Kidney tubule cell (primary cell): ENCODE results near the gene MGAT4C.
"Not testable (repeated sequence)": the region's sequence is repeated elsewhere in the genome, so short reads cannot be mapped to it uniquely, and the experiment has no call there.

Experiments
- DNase-seq: peaks from one replicate; pipeline ENCODE4 v3.0.0-alpha.2; 2018; ENCODE audit warnings: low spot score

MGAT4C gene

DNA sequence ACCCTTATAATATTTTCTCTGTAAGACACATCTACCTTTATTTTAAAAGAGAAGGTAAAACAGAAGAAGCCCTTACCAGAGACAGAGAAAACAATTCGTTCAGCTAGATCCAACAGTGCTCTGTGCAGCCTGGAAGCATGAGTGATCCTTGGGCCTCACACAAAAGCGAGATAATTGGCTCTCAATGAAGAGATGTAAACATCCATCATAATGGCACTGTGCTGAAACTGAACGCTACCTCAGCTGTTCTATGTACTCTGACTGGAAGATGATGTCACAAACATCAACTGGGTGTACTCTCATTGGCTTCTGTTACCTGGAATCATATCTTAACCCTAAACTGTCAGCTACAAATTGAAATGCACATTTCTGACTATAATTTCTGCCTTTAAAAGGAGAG is at the start of gene MGAT4C:
MGAT4C (minus strand) TSS at position 229 of the 400 bp plus-strand sequence.
- DNase-seq: no peak

DNA sequence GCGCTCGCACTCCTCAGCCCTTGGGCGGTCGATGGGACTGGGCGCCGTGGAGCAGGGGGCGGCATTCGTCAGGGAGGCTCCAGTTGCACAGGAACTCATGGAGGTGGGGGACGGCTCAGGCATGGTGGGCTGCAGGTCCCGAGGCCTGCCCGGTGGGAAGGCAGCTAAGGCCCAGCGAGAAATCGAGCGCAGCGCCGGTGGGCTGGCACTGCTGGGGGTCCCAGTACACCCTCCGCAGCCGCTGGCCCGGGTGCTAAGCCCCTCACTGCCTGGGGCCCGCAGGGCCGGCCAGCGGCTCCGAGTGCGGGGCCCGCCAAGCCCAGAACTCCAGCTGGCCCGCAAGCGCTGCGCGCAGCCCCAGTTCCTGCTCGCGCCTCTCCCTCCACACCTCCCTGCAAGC is 40.2 kb upstream of the MGAT4C start:
- not testable (repeated sequence) for DNase-seq

DNA sequence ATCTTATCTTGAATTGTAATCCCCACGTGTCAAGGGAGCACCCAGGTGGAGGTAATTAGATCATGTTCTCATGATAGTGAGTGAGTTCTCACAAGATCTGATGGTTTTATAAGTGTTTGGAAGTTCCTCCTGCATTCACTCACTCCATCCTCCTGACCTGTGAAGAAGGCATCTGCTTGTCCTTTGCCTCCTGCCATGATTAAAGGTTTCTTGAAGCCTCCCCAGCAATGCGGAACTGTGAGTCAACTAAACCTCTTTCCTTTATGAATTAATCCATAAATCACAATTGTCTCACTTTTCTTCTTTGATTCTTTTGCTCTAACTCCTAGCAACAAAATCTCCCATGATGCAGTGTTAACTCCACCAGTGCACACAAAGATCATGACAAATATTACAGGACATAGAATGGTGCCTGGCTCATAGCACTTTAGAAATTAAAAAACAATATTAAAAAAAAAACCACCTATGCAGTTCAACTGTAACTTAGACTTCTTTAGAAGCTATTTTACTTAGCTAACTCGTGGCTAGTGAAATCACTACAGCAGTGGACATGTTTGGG is 37.6 kb upstream of the MGAT4C start:
- no peak for DNase-seq

DNA sequence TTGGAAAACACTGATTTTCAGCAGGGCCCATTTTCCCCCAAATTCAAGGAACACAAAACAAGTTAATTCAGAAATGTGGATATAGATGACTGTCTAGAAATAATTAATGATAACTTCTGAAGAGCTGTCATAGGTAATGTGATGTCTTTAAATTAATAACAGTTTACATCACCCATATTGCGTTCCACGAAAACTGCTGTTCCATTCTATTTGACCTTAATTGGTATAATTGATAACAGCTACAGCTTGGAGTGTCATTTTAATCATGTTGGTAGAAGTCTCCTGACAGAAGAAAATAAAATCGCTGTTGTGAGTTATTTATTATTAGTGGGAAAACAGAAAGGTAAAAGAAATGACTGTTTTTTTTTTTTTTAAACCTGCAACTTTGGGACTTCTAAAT is 36.3 kb upstream of the MGAT4C start:
- no peak for DNase-seq

DNA sequence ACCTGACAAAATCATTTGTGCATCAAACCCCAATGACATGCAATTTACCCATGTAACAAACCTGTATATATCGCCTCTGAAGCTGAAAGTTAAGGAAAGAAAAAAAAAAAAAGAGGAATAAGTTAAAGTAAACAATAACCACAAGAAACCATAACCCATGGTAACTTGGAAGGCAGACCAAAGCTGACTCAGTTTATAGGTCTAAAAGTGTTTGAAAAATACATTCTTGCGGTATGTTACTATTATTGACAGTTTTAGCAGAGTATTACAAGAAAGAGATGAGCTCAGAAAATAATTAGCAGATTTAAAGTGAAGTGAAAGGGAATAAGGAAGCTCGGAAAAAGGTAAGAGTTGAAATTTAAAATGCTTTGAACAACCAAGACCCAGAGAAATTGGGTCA is 34.4 kb upstream of the MGAT4C start:
- no peak for DNase-seq

DNA sequence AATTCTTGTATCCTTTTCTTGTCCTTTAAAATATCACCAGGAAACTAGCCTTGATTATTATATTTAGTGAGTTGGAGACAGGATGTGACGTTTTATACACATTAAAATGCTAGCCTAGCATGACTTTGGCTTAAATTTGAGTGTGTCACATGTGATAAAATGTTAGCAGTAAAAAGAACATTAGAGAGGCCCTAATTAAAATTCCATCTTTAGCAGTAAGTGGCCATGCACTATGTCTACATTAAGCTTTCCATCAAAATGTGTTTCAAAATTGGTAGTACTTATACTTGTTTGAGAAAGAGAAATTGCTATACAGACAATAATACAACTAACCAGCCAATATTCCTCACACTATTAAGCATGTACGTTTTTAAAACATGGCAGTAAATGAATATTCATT is 29.9 kb upstream of the MGAT4C start:
- DNase-seq: no peak

DNA sequence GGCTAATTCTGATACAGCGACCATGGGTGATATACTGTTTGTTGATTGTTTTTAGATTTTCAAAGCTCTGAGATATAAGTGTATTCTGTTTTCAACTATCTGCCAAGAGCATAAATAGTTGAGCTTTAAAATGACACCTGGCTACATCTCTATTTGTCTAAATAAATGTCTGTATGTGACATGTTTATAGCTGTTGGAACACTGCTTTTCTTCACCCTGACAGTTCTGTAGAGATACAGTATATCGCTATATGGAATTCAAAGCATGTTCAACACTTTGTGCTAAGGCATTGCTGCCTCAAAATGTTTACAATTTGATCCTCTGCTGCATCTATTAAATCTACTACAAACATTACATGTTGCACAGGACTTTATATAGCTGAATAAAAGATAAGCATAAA is 27.4 kb upstream of the MGAT4C start:
- DNase-seq: no peak

DNA sequence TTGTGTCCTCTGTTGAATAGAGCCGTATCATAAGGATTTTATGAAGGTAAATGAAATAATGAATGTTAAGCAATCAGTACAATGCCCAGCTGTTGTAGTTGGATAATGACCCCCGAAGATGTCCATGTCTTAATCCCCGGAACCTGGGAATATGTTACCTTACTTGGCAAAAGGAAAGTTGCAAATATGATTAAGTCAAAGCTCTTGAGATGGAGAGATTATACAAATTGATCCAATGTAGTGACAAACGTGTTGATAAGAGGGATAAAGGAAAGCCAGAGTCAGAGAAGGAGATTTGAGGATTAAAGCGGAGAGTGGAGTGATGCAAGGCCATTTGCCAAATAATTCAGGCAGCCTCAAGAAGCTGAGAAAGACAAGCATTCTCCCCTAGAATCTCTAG is 19.2 kb upstream of the MGAT4C start:
- DNase-seq: no peak

DNA sequence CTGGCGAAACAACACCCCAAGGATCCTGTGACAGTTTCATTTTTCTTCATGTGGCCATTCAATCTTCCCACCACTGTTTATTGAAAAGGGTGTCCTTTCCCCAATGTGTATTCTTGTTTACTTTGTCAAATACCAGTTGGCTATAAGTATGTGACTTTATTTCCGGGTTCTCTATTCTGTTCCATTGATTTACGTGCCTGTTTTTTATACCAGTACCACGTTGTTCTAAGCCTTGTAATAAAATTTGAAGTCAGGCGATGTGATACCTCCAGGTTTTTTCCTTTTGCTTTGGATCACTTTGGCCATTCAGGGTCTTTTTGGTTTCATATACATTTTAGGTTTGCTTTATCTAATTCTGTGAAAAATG is 9.1 kb upstream of the MGAT4C start:
- DNase-seq: no peak

DNA sequence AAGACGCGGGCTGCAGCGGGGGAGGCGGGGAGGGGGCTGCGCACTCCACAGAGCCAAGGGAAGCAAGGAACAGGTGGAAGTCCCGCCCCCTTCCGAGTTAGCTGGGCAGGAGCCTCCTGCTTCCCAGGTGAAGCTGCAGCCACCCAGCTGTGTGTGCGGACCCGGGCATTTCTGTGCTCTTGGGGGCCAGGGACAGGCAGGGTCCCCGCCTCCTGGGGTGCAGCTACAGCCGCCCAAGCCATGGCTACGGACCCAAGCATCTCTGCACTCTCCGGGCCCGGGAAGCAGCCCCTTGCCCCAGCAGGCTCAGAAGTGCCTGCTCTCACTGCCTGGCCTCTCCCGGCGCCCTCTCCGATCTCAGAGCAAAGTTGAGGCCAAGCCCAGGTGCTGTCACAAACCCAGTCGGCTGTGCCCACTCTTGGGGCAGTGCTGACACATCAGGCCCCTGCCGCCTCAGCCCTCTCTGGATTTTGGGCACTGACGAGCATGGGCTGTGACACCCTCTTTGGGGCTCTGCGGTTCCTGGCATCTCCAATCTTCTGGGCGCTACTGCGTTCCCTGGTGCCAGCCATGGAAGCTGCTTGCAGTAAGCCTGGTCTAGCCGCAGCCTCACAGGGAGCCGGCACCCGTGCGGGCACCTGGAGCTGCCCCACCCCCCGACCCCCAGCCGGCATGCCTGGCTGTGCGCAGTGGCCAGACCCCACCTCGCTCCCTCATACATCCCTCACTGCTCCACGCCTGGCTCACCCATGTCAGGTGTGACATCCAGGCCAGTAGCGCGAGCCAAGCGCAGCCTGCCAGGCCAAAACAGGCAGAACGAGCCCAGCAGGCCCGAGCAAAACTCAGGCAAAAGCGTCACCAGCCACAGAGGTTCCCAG is 8.5 kb upstream of the MGAT4C start:
- DNase-seq: peak; percentile 32

DNA sequence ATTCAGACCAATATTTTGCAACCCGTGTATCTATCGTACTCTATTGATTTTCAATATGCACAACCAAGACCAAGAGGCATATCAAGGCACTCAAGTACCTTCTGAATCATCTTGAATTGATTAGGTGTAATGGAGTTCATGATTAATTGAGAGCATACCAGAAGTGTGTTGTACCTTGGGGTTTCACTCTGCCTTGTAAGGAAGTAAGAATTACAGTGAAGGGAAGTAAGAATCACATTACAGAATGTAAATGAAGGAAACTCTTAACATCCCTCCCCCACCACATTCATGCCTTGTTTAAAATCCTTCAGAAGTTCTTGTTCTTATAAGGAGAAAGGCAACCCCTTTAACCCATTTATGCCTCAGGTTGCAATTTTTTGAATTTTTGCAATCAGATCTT is 5.4 kb upstream of the MGAT4C start:
- peak; percentile 10 for DNase-seq

DNA sequence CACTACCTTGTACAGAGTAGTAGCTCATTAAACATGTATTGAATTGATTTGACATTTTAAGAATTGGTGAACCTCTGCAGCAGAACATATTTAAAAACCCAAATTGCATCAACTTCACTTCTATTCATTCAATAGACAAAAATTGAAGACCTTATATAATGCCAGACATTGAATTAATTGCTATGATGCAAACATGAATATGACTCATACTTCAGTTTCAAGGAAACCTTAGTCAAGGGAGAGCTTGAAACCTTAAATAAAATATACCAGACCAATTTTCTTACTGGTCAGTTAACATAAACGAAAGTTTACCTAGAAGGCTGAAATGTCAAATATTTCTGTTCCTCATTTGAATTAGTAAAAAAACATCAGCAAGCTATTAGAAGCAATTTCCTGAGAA is 5.0 kb upstream of the MGAT4C start:
- DNase-seq: peak; percentile 3

DNA sequence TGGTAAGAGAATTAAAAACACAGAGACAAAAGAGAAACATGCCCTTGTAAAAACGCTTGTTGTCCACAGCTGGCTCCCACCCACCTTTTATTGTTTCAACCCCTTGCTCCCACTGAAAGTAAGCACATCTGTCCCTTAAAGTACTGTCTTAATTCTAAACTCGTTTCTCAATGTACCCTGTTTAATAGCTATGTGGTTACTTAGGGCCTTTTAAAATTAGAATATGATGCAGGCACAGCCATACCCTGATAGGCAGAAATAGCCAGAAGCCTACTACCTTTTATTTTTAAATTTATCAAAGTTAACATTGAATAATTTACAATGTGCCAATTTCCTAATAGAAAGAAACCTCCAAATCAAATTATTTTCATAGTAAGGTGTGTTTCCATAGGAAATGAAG is 4.0 kb upstream of the MGAT4C start:
- DNase-seq: no peak

DNA sequence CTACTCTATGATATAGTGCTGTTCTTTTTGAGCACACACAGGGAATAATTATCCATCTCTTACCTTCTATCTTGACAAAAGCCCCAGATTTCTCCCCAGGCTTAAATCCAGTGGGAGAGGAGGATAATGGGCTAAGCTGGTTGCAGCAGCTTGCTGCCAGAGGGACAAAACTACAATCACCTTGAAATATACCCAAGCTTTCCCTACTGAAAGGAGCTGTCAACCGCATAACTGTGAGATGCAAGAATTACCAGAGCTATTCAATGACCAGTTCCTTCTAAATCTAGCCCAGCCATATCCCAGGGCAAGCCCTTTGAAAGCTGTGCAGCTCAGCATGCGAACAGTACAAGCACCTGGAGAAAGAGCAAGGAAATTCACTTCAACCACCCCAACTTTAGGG is 943 bp upstream of the MGAT4C start:
- DNase-seq: no peak

DNA sequence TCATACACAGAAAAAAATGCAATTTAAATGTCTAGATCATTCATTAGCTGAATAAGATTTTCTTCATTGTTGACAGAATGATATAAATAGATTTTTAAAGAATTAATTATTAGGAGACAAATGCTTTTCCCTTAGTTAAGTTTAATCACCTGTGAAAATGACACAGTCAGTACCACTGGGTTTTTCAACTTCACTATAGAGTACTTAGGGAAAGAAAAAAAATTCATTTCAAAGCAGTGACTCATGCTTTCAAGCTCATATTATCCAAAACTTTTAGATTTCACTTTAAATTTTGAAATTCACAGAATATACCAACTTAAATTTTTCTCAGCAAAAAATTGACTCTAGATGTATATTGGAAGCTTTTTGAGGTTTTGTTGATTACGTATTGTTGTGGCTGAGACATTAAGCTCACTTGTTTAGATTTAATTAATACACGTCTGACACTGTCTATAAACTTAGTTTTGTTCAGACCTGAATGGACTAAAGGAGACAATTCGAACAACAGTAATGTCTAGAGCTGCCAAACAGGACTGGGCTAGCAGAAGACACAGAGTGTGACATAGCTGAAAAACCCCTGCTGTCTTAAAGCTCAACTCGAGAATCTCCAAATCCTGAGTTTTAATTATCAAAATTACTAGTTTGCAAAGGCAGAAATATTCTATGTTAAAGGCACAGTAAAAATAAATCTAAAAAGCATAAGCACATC is 1.6 kb downstream of the MGAT4C start:
- DNase-seq: no peak

DNA sequence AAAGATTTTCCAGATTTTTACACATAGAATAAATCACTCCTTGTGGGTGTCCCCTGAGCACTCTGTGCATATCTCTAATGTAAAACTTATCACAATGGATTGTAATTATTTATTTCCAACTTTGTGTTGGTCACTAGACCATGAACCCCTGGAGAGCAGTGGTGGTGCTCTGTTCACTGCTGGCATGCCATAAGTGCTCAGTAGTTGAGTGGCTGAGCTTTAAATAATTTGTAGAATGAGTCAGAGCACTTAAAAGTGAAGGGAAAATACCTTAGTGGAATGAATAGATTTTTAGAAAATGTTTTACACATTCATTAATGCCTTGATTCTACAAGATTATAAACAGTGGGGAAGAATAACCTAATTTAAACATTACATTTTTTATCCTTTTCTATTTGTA is 6.3 kb downstream of the MGAT4C start:
- DNase-seq: peak; percentile 87

DNA sequence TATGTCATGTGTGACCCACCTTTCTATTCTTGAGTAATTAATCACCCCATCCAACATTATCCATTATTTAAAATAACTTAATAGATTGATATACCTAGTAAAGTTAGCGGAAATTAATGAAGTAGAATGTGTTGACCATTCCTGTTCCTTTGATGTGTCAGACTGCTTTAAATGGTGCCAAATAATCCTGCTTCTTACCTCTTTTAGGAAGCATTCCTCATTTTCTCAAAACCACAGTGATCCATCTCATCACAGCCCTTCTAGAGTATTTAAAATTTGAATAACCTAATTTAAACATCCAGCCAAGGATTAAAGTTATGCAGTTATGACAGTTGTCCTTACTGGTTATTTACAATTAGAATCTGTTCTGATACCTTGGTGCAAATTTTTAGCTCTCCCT is 6.9 kb downstream of the MGAT4C start:
- peak; percentile 13 for DNase-seq

DNA sequence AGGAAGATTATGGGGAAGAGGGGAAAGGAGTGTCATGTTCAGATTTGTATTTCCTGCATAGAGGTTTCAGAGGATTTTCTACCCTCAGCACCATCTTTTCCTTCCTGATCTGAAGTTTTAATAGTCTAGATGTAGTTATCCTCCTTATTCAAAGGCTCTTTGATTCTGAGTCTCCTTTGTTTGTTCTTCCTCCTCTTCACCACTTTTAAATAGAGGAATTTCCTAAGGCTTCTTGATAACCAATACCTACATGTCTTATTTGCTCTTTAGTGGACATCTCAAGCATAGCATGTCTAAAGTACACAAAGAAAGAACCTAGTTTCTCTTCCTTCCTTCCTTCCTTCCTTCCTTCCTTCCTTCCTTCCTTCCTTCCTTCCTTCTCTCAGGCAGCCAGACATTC is 8.3 kb downstream of the MGAT4C start:
- DNase-seq: no peak

DNA sequence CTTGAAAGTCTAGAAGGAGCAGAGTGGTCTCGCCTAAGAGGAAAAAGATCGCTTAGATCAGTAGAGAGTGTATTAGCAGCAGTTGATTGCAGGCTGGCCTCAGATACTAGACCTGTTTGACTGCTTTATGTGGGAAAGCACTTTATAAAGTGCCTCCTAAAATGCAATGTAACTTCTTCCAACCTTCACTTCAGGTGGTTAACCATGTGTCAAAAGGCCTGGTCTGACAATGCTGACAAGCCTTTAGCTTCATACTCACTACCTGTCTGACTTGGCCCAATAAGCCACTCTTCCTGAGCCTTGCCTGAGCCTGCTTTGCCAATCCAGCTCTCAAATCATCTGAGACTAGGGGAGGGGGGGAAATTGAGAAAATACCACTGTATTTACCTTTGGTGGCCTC is 14.6 kb downstream of the MGAT4C start:
- no peak for DNase-seq

DNA sequence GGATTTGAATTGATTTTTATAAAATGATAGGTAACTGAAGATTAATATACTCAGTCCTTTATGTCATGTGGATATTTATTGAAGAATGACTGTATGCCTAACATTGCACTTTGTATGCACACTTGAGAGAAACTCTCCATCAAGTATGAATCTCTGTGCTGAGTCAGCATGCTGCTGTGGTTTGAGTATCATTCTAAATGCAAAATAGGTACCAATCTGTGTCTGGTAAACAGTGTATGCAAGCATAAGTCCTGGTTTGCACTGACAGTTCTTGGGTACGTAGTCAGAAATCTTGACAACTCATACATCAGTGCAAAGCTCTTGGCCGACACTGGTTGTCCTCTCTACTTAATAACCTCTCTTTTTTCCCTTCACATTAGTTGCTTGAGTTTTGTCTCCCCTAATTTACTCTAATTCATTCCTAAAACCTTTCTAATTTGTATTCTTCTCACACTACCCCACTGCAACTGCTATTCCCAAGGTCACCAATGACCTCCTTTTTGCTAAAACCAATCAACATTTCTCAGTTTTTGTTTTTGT is 21.8 kb downstream of the MGAT4C start:
- no peak for DNase-seq

DNA sequence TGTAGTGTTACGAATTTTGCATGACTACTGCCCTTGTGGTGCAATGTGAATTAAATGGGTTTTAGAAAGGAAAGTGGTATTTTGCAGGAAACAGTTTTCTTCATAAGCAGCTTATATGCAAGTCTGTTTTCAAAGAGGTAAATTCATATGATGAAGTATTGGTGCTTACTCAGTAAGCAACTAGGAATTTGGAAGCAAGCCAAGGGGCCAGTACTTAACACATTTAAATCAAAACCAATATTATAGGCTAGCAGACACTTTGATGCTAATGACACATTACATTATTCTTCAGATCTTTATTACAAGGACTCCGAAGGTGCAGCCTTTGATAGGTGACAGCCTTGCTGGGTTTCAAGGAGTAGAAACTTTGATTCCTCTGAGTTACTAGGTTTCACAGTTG is 23.1 kb downstream of the MGAT4C start:
- DNase-seq: peak; percentile 56

DNA sequence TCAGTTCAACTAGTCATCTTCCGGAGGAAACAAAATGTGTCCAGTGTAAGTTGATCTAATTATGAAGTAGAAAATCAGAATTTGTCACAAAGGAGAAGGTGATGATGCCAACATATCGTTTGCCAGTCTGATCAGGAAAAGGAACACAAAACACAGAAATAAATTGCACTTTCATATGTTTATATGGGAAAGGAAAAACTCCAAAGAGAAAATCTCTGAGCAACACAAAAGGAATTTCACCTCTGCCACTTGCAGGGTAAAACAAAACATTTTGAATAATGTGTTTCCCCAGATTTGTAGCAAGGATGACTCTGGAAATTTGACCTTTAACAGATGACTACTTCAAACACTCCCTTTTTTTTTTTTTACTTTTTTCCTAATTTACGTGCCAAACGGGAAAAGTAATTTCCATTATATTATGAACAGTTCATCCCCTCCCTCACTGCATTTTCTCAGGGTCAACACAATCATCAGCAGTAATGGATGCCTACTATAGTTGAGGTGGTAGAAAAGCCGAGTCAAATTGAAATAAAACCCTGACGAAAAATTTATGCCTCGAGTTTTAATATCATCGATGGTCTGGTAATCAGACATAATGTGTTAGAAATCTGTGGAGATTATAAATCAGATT is 25.6 kb downstream of the MGAT4C start:
- DNase-seq: peak; percentile 47

DNA sequence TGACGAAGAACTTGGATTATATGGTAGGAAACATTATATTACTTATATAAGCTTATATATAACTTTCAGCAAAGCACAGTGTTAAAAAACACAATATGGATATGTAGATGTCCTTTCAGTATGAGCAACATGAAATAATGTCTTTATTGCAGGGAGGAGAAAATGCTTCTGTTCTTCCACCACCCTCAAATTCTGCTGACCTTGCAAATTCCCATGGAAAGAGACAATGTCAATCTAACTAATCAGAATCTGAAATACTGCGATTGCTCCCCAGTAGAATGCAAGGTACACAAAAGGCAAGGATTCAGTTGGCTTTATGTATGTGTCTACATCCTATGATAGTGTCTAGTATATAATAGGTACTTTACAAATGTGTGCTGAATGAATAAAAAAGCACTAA is 26.4 kb downstream of the MGAT4C start:
- DNase-seq: no peak
